ENCODE results near the gene MTA1.

The MTA1 gene

DNA sequence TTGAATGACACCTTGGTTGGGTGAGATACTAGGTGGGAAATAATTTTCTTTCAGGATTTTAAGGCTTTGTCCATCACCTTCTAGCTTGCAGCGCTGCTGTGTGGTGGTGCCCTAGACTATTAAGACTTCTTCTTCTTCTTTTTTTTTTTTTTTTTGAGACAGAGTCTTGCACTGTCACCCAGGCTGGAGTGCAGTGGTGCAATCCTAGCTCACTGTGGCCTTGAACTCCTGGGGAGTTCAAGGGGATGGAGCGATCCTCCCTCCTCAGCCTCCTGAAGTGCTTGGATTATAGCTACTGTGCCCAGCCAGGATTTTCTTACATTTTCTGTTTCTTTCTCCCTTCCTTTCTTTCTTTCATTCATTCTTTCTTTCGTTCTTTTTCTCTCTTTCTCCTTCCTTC lies 10.3 kb upstream of the MTA1 start:
- Histone ChIP-seq H3K27ac (ENCODE audit: low read depth in 2 of 2, low read length in 2 of 2) (no peak overlapping the region), H3K4me1 (ENCODE audit: control insufficient read depth in 2 of 2, insufficient read depth in 2 of 2, low read length in 2 of 2) (peaks cover 8% of the 10 kb centered on the region in 2 donors), H3K27me3 (ENCODE audit: control insufficient read depth in 2 of 2, insufficient read depth in 2 of 2, low read length in 2 of 2) (peaks cover 23 to 29% of the 10 kb centered on the region in 2 donors), H3K9me3 (ENCODE audit: control insufficient read depth in 2 of 2, low read length in 2 of 2) (no peaks in the 10 kb centered on the region), H3K9ac (ENCODE audit: low read depth in 1 of 2, low read length in 2 of 2) (no peak overlapping the region), H3K4me3 (ENCODE audit: low read length in 2 of 2) (no peak overlapping the region), H3K36me3 (ENCODE audit: control insufficient read depth in 2 of 2, insufficient read depth in 2 of 2, low read length in 2 of 2) (no peaks in the 10 kb centered on the region)

DNA sequence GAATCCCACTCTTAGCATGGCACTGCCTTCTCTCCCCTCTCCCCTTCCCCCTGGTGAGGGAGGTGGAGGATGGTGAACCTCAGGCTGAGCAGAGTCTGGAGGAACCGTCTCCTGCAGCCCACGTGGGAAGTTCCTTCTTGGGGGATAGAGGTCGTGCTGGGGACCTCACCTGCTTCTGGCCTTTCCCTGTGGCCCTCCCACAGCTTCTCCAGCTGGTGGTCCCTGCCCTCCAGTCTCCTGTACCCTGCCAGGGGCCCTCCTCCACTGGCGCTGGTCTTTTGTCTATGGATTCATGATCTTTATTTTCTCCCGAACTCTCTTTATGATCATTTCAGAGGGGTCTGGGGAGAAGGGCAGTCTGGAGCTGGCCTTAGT lies 9.0 kb upstream of the MTA1 start:
- Histone ChIP-seq H3K27me3 (ENCODE audit: control insufficient read depth in 2 of 2, insufficient read depth in 2 of 2, low read length in 2 of 2) (peaks cover 23 to 30% of the 10 kb centered on the region in 2 donors), H3K27ac (ENCODE audit: low read depth in 2 of 2, low read length in 2 of 2) (no peak overlapping the region), H3K9me3 (ENCODE audit: control insufficient read depth in 2 of 2, low read length in 2 of 2) (no peaks in the 10 kb centered on the region), H3K9ac (ENCODE audit: low read depth in 1 of 2, low read length in 2 of 2) (no peak overlapping the region), H3K36me3 (ENCODE audit: control insufficient read depth in 2 of 2, insufficient read depth in 2 of 2, low read length in 2 of 2) (no peaks in the 10 kb centered on the region), H3K4me3 (ENCODE audit: low read length in 2 of 2) (no peak overlapping the region), H3K4me1 (ENCODE audit: control insufficient read depth in 2 of 2, insufficient read depth in 2 of 2, low read length in 2 of 2) (peaks cover 8% of the 10 kb centered on the region in 2 donors)

DNA sequence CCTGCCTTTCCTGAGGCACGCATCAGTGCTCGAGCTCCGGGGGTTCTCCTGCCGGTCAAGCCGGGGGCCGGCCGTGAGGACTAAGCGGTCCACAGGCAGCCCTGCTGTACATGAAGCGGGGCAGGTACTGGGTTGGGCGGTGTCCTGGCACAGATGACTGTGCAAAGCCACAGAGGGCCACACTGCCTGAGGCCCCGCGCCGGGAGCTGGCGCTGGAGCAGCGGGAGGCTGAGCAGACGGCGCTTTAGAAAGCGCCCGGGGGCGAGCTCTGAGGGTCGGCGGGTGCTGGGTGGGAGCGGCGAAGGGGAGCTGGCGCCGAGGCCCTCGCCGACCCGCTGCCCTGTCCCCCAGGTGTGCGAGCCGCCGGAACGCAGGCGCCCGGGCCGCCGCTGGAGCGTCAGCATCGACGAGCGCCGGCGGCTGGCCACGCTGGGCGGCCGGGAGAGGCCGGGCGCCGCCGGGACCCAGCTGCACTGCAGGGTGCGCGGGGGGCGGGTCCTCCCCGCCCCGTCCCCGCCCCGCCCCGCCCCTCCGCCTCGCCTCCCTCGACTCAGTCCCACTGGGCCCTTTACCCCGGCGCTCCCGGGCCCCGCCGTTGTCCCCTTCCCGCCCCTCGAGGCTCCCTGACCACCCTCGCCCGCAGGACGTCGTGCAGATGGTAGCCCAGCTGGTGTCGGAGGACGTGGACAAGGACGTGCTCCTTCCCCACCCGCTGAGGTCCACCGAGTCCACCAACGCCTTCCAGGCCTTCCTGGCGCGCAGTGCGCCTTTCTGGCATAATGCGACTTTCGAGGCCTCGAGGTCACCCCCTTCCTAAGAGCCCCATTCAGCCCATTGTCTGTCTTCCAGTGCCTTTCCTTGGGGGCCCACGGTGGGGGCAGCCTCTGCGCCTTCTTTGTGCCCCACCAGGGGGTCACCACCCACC lies 8.3 kb upstream of the MTA1 start:
- no peak overlapping the region for H3K27ac ChIP-seq (ENCODE audit: low read depth in 2 of 2, low read length in 2 of 2)
- H3K9ac ChIP-seq (ENCODE audit: low read depth in 1 of 2, low read length in 2 of 2), result no peak overlapping the region
- H3K9me3 ChIP-seq (ENCODE audit: control insufficient read depth in 2 of 2, low read length in 2 of 2), result no peaks in the 10 kb centered on the region
- peaks cover 8% of the 10 kb centered on the region in 2 donors for H3K4me1 ChIP-seq (ENCODE audit: control insufficient read depth in 2 of 2, insufficient read depth in 2 of 2, low read length in 2 of 2)
- H3K4me3 ChIP-seq (ENCODE audit: low read length in 2 of 2), result peak overlapping the region in 1 of 2 donors; percentile 41
- H3K27me3 ChIP-seq (ENCODE audit: control insufficient read depth in 2 of 2, insufficient read depth in 2 of 2, low read length in 2 of 2), result peaks cover 23 to 30% of the 10 kb centered on the region in 2 donors
- no peaks in the 10 kb centered on the region for H3K36me3 ChIP-seq (ENCODE audit: control insufficient read depth in 2 of 2, insufficient read depth in 2 of 2, low read length in 2 of 2)

DNA sequence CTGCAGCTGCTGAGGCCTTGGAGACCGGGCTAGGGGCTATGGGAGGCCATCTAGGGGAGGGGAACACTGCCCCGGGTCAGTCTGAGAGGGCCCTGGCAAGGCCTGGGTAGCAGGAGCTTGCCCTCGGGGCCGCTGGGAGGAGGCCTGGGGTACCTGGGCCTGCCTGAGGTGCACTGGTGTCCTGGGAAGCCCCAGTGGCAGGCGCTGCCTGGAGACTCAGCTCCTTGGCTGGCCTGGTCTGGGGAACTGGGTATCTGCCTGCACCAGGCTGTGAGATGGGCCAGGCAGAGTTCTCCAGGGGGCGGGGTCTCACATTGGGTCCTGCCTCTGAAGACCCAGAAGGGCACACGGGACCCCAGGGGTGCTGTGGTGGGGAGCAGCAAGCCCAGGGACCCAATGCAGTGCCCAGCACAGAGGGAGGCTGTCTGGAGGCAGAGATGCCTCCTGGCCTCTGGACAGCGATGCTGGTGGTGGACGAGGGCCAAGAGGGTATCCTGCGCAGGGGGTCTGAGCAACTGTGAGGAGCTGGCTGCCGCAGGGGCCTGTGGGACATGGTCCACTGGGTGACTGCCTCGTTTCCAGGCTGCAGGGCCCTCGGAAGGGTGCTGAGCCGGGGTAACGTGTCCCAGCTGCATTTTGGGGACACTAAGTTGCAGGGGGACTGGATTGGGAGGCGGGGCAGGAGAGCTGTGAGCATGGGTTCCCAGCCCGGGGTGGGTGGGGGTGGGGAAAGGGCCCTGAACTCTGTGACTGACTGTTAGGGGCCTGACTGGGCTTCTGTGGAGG lies 7.4 kb upstream of the MTA1 start:
- Histone ChIP-seq H3K27ac (ENCODE audit: low read depth in 2 of 2, low read length in 2 of 2) (no peak overlapping the region), H3K4me1 (ENCODE audit: control insufficient read depth in 2 of 2, insufficient read depth in 2 of 2, low read length in 2 of 2) (peaks cover 8% of the 10 kb centered on the region in 2 donors), H3K9me3 (ENCODE audit: control insufficient read depth in 2 of 2, low read length in 2 of 2) (no peaks in the 10 kb centered on the region), H3K9ac (ENCODE audit: low read depth in 1 of 2, low read length in 2 of 2) (no peak overlapping the region), H3K4me3 (ENCODE audit: low read length in 2 of 2) (no peak overlapping the region), H3K36me3 (ENCODE audit: control insufficient read depth in 2 of 2, insufficient read depth in 2 of 2, low read length in 2 of 2) (no peaks in the 10 kb centered on the region), H3K27me3 (ENCODE audit: control insufficient read depth in 2 of 2, insufficient read depth in 2 of 2, low read length in 2 of 2) (peaks cover 23 to 30% of the 10 kb centered on the region in 2 donors)

DNA sequence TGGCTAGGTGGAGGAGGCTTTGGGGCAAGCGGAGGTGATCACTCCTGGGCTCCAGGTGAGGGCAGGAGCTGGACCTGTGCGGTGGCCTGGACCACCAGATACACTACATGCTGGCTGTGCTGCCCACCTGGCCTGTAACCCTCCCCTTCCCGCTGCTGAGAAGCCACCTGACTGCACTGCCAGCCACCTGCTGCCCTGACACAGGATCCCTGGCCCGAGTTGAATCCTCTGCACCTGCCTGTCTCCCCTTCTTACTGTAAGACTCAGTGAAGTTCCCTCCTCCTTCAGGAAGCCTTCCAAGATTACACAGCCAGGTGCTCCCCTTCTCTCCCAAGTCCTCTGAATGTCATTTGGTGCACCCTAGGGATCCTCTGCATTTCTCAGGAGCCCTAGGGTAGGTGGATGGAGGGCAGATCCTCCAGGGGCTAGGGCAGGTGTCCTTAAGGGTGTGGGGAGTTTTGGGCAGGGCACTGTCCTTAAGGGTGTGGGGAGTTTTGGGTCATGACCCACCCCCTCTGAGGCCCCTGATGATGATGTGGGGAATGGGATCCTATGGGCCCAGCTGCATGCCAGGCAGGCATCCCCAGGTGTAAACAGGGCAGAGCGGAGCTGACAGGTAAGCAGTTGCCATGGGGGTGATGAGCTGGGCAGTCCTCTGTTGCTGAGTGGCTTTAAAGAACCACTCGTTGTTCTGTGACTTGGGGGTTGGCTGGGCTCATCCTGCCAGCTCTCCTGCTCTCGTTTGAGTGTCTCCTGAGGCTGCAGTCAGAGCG lies 6.7 kb upstream of the MTA1 start:
- no peaks in the 10 kb centered on the region for H3K9me3 ChIP-seq (ENCODE audit: control insufficient read depth in 2 of 2, low read length in 2 of 2)
- H3K27ac ChIP-seq (ENCODE audit: low read depth in 2 of 2, low read length in 2 of 2), result no peak overlapping the region
- H3K4me3 ChIP-seq (ENCODE audit: low read length in 2 of 2), result no peak overlapping the region
- no peaks in the 10 kb centered on the region for H3K36me3 ChIP-seq (ENCODE audit: control insufficient read depth in 2 of 2, insufficient read depth in 2 of 2, low read length in 2 of 2)
- no peak overlapping the region for H3K9ac ChIP-seq (ENCODE audit: low read depth in 1 of 2, low read length in 2 of 2)
- H3K27me3 ChIP-seq (ENCODE audit: control insufficient read depth in 2 of 2, insufficient read depth in 2 of 2, low read length in 2 of 2), result peaks cover 23 to 30% of the 10 kb centered on the region in 2 donors
- H3K4me1 ChIP-seq (ENCODE audit: control insufficient read depth in 2 of 2, insufficient read depth in 2 of 2, low read length in 2 of 2), result peaks cover 8 to 13% of the 10 kb centered on the region in 2 donors

DNA sequence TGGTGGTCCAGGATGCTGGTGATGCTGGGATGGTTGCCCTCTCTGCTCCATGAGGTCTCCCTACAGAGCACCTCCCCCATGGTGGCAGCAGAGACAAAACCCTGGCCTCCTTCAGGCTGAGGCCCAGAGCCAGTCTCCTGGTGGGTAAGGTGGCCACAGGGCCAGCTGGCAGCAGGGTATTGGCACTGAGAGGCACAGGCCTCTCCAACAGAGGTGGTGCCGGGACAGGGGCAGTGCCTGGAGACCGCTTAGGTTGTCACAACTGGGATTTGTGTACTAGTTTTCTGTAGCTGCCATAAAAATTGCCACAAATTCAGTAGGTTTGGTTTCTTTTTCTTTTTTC lies 6.1 kb upstream of the MTA1 start:
- Histone ChIP-seq H3K27ac (ENCODE audit: low read depth in 2 of 2, low read length in 2 of 2) (no peak overlapping the region), H3K36me3 (ENCODE audit: control insufficient read depth in 2 of 2, insufficient read depth in 2 of 2, low read length in 2 of 2) (no peaks in the 10 kb centered on the region), H3K4me1 (ENCODE audit: control insufficient read depth in 2 of 2, insufficient read depth in 2 of 2, low read length in 2 of 2) (peaks cover 11 to 17% of the 10 kb centered on the region in 2 donors), H3K4me3 (ENCODE audit: low read length in 2 of 2) (no peak overlapping the region), H3K27me3 (ENCODE audit: control insufficient read depth in 2 of 2, insufficient read depth in 2 of 2, low read length in 2 of 2) (peaks cover 23 to 30% of the 10 kb centered on the region in 2 donors), H3K9ac (ENCODE audit: low read depth in 1 of 2, low read length in 2 of 2) (no peak overlapping the region), H3K9me3 (ENCODE audit: control insufficient read depth in 2 of 2, low read length in 2 of 2) (no peaks in the 10 kb centered on the region)

DNA sequence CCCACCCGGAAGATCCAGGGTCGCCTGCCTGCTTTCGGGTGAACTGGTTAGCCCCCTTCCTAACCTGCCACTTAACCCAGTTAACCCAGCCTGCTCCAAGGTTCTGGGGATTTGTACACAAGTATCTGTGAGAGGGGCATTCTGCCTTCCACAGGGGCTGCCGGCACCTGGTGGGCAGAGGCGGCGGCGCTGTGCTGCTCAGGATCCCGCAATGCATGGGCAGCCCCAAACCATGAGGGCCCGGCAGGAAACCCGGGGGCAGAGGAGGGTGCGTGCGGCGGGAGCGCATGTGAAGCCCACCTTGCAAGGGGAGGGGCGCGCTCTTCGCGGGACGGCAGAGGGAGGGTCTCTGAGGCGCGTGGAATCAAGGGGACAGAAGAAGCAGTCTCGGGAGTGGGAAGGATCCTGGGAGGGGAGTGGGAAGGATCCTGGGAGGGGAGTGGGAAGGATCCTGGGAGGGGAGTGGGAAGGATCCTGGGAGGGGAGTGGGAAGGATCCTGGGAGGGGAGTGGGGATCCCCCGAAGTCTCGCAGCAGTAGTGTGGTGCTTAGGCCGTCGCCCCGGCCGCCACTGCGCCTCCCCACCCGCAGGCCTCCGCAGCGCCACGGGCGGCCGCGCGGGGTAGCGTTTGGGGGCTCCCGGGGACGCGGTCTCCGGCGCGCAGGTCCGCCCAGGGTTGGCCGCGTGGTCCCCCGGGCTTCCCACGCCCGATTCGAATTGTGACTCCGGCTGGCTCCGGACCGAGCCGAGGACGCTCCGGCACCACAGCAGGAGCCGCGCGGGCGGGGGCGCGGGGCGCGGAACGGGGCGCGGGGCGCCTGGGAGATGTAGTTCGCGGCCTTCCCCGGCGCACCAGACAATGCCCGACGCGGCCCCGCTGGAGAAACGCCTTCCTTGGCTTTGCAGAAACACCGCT lies 4.9 kb upstream of the MTA1 start:
- peaks cover 23 to 30% of the 10 kb centered on the region in 2 donors for H3K27me3 ChIP-seq (ENCODE audit: control insufficient read depth in 2 of 2, insufficient read depth in 2 of 2, low read length in 2 of 2)
- peak overlapping the region in 1 of 2 donors; percentile 41 for H3K9ac ChIP-seq (ENCODE audit: low read depth in 1 of 2, low read length in 2 of 2)
- peaks cover 20 to 27% of the 10 kb centered on the region in 2 donors for H3K4me1 ChIP-seq (ENCODE audit: control insufficient read depth in 2 of 2, insufficient read depth in 2 of 2, low read length in 2 of 2)
- no peaks in the 10 kb centered on the region for H3K36me3 ChIP-seq (ENCODE audit: control insufficient read depth in 2 of 2, insufficient read depth in 2 of 2, low read length in 2 of 2)
- peak overlapping the region; percentile 33 to 45 for H3K4me3 ChIP-seq (ENCODE audit: low read length in 2 of 2)
- no peaks in the 10 kb centered on the region for H3K9me3 ChIP-seq (ENCODE audit: control insufficient read depth in 2 of 2, low read length in 2 of 2)
- no peak overlapping the region for H3K27ac ChIP-seq (ENCODE audit: low read depth in 2 of 2, low read length in 2 of 2)

DNA sequence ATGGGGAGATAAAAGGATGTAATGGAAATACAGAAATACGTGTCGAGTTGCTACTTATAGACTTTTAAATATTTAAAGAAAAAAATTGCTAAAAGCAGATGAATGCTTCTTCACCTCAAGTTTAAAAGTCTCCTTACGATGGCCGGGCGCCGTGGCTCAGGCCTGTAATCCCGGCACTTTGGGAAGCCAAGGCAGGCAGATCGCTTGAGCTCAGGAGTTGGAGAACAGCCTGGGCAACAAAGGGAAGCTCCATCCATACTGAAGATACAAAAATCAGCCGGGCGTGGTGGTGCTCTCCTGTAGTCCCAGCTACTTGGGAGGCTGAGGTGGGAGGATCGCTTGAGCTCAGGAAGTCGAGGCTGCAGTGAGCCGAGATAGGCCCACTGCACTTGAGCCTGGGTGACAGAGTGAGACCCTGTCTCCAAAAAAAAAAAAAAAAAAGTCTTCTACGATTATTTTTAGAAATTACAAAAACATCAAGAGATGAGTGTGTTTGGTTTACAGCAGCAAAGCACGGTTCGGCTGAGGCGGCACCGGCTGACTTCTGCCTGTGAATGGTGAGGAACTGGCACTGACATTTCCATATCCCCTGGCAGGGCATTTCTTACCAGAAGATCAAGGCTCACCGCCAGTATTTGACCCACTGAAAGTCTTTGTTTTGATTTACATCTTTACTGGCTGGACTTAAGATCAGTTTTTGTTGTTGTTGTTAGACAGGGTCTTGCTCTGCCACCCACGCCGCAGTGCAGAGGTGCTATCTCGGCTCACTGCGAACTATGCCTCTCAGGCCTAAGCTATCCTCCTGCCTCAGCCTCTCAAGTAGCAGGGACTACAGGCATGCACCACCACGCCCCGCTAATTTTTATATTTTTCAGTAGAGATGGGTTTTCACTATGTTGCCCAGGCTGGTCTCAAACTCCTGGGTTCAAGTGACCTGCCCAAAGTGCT lies 3.9 kb upstream of the MTA1 start:
- no peak overlapping the region for H3K27ac ChIP-seq (ENCODE audit: low read depth in 2 of 2, low read length in 2 of 2)
- H3K9me3 ChIP-seq (ENCODE audit: control insufficient read depth in 2 of 2, low read length in 2 of 2), result no peaks in the 10 kb centered on the region
- no peaks in the 10 kb centered on the region for H3K36me3 ChIP-seq (ENCODE audit: control insufficient read depth in 2 of 2, insufficient read depth in 2 of 2, low read length in 2 of 2)
- no peak overlapping the region for H3K9ac ChIP-seq (ENCODE audit: low read depth in 1 of 2, low read length in 2 of 2)
- peak overlapping the region; percentile 33 to 45 for H3K4me3 ChIP-seq (ENCODE audit: low read length in 2 of 2)
- H3K4me1 ChIP-seq (ENCODE audit: control insufficient read depth in 2 of 2, insufficient read depth in 2 of 2, low read length in 2 of 2), result peaks cover 23 to 32% of the 10 kb centered on the region in 2 donors
- H3K27me3 ChIP-seq (ENCODE audit: control insufficient read depth in 2 of 2, insufficient read depth in 2 of 2, low read length in 2 of 2), result peaks cover 17 to 25% of the 10 kb centered on the region in 2 donors

All from mucosa of rectum (tissue), 2 donors.